ENCODE measurements around the gene BMP4.

DNA sequence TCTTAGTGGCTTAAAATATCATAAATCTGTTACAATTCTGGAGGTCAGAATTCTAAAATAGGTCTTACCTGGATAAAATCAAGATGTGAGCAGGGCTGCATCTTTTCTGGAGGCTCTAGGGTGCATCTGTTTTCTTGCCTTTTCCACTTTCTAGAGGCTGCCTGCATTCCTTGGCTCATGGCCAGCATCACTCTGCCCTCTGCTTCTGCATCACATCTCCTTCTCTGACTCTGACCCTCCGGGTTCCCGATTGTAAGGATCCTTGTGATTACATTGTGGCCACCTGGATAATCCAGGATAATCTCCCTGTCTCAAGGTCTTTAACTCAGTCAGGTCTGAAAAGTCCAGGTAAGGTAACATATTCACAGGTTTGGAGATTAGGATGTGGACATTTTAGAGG is 11.0 kb upstream of the BMP4 start:
- TF ChIP-seq CTCF (IDR thresholded peaks at IDR 0.05; ENCODE audit: low read depth, low read length) (no peak), EZH2phosphoT487 (IDR thresholded peaks at IDR 0.05; ENCODE audit: low read depth) (no peak)

Data from OCI-LY3 (cell line).